DOHH2 (cell line): Measurements from ENCODE around the gene SV2C.

Source experiments
- EZH2phosphoT487 ChIP-seq: fragments of 200-600 bp; sonication (generic); IDR thresholded peaks from 2 replicates; pipeline ENCODE4 v1.6.1; 2017; ENCODE audit warnings: borderline replicate concordance, mild to moderate bottlenecking, antibody characterized with exemption, low read length, moderate library complexity, mixed read lengths
- TF ChIP-seq, protein P1 (sequence below): fragments of 200-600 bp; sonication (generic); IDR thresholded peaks from one replicate; pipeline ENCODE4 v1.5.1; 2014; ENCODE audit warnings: antibody characterized with exemption, mild to moderate bottlenecking, low read depth, low read length; ENCODE audit not compliant: poor library complexity, severe bottlenecking

DNA sequence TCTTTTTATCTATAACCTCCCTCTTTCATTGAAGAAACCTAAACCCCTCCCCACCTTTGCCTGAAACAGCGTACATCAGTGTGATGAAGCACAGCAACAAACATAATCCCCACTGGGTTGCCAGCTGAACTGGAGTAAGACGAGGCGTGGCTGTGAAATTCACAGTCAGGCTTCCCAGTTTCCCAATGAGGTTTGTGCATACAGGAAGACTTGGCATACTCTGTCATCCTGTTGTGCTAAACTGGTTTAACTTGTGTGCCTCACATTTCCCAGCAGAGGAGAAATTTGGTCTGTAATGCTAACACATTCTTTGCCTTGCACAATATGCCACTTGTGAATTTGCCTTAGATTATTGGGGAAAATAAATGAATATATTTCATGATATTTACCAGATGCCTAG is 121.5 kb downstream of the SV2C start:
- TF ChIP-seq, protein P1, sequence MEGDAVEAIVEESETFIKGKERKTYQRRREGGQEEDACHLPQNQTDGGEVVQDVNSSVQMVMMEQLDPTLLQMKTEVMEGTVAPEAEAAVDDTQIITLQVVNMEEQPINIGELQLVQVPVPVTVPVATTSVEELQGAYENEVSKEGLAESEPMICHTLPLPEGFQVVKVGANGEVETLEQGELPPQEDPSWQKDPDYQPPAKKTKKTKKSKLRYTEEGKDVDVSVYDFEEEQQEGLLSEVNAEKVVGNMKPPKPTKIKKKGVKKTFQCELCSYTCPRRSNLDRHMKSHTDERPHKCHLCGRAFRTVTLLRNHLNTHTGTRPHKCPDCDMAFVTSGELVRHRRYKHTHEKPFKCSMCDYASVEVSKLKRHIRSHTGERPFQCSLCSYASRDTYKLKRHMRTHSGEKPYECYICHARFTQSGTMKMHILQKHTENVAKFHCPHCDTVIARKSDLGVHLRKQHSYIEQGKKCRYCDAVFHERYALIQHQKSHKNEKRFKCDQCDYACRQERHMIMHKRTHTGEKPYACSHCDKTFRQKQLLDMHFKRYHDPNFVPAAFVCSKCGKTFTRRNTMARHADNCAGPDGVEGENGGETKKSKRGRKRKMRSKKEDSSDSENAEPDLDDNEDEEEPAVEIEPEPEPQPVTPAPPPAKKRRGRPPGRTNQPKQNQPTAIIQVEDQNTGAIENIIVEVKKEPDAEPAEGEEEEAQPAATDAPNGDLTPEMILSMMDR: no peak
- TF ChIP-seq EZH2phosphoT487: no peak
